ENCODE measurements around the gene POLL. TPM values are rescaled to one million over a fixed set of nuclear protein-coding genes. Genes with fewer than 3 reads are reported as not detected.

Gene POLL
- total RNA-seq, 1 experiment from 2014 or later: 36.1 TPM

GRCh38 chr10:101558671-101559595 lies 29.1 kb downstream of the POLL start:
- POLR2A ChIA-PET: interaction anchor here (0.5 kb wide), 1 partner anchor 80 kb away, joined by 4 read pairs; no protein-coding TSS in a partner anchor
- intact Hi-C loops (cut with micrococcal nuclease; ENCODE audit: unreplicated experiment): no loop called here
- no peak overlapping the region for H3K27ac ChIP-seq (ENCODE audit: low read length)
- H3K36me3 ChIP-seq (ENCODE audit: control insufficient read depth, insufficient read depth, low read length): no peaks in the 10 kb centered on the region
- H3K9me3 ChIP-seq (ENCODE audit: control insufficient read depth, insufficient read depth, low read depth, low read length): no peaks in the 10 kb centered on the region
- no peak overlapping the region for H3K4me3 ChIP-seq (ENCODE audit: low read depth in 2 of 2, low read length in 2 of 2)
- no peaks in the 10 kb centered on the region for H3K27me3 ChIP-seq (ENCODE audit: control insufficient read depth, insufficient read depth, low read length)
- DNase-seq (ENCODE audit: low read depth, low spot score) (no peak), ATAC-seq (no peak)
- no peaks in the 10 kb centered on the region for H3K4me1 ChIP-seq (ENCODE audit: control insufficient read depth, insufficient read depth, low read length)
- no TSS peak for BruUV-seq (replicated peaks)
- in situ Hi-C loops (cut with HindIII; ENCODE audit: low pct_unique_long_range_greater_than_20kb, low sequenced_read_pairs): no loop called here
- TF ChIP-seq SIN3A (IDR thresholded peaks at IDR 0.05; ENCODE audit: borderline replicate concordance, insufficient read depth, low read depth, low read length) (no peak), TCF7L2 (IDR thresholded peaks at IDR 0.05; ENCODE audit: low read depth, low read length) (no peak), POLR2AphosphoS5 (IDR thresholded peaks at IDR 0.05; ENCODE audit: low read depth, low read length) (no peak), CTCF (IDR thresholded peaks at IDR 0.05) (no peak), REST (IDR thresholded peaks at IDR 0.05; ENCODE audit: insufficient read depth in 1 of 2, low read depth in 2 of 2, low read length in 1 of 2) (no peak)
- CTCF ChIA-PET: interaction anchor here (0.6 kb wide), 1 partner anchor 345 kb away, joined by 3 read pairs; no protein-coding TSS in a partner anchor

- POLR2A ChIA-PET: no interaction called here
- in situ Hi-C loops (cut with HindIII; ENCODE audit: low pct_unique_long_range_greater_than_20kb, low sequenced_read_pairs): no loop called here
- DNase-seq (ENCODE audit: low read depth, low spot score) (no peak), ATAC-seq (0 out of 2 replicates have a peak, but pooled peaks have one; percentile 32)
- intact Hi-C loops (cut with micrococcal nuclease; ENCODE audit: unreplicated experiment): no loop called here
- H3K36me3 ChIP-seq (ENCODE audit: control insufficient read depth, insufficient read depth, low read length): no peaks in the 10 kb centered on the region
- no peak overlapping the region for H3K27ac ChIP-seq (ENCODE audit: low read length)
- no peak overlapping the region for H3K4me3 ChIP-seq (ENCODE audit: low read depth in 2 of 2, low read length in 2 of 2)
- H3K4me1 ChIP-seq (ENCODE audit: control insufficient read depth, insufficient read depth, low read length): no peaks in the 10 kb centered on the region
- CTCF ChIA-PET: interaction anchor here (0.6 kb wide), 1 partner anchor 345 kb away, joined by 3 read pairs; no protein-coding TSS in a partner anchor
- H3K9me3 ChIP-seq (ENCODE audit: control insufficient read depth, insufficient read depth, low read depth, low read length): no peaks in the 10 kb centered on the region
- no peaks in the 10 kb centered on the region for H3K27me3 ChIP-seq (ENCODE audit: control insufficient read depth, insufficient read depth, low read length)
- no peak for TF ChIP-seq SIN3A (IDR thresholded peaks at IDR 0.05; ENCODE audit: borderline replicate concordance, insufficient read depth, low read depth, low read length)
- no peak for TF ChIP-seq REST (IDR thresholded peaks at IDR 0.05; ENCODE audit: insufficient read depth in 1 of 2, low read depth in 2 of 2, low read length in 1 of 2)
- TF ChIP-seq TCF7L2 (IDR thresholded peaks at IDR 0.05; ENCODE audit: low read depth, low read length): no peak
- no peak; the same call in 1 of the 2 replicates for TF ChIP-seq POLR2AphosphoS5 (IDR thresholded peaks at IDR 0.05; ENCODE audit: low read depth, low read length)
- TF ChIP-seq CTCF (IDR thresholded peaks at IDR 0.05): no peak
- no TSS peak for BruUV-seq (replicated peaks)
Measured at GRCh38 chr10:101558204-101558603, 29.9 kb downstream of the POLL start.

Measured in Panc1 (cell line).